OCI-LY3 (cell line): ENCODE data around the gene CDHR3.
"Not testable (repeated sequence)": the region's sequence is repeated elsewhere in the genome, so short reads cannot be mapped to it uniquely, and the experiment has no call there.

ENCODE experiments used
- H2AFZ ChIP-seq: fragments of 200-600, 300-600 bp; shearing (Covaris generic); 2 replicates; pipeline ENCODE4 v1.6.0; 2014; ENCODE audit warnings: antibody characterized with exemption, low read depth, low read length
- H3K27ac ChIP-seq: fragments of 200-600, 300-600 bp; sonication (generic); 2 replicates; pipeline ENCODE4 v1.5.1; 2014; ENCODE audit warnings: mild to moderate bottlenecking, low read length, moderate library complexity, mixed read lengths
- H3K27me3 ChIP-seq: fragments of 200-600, 300-600 bp; sonication (generic); 2 replicates; pipeline ENCODE4 v1.6.1; 2014; ENCODE audit warnings: low read depth, low read length, mixed read lengths
- H3K36me3 ChIP-seq: fragments of 200-600, 300-600 bp; sonication (generic); replicated peaks from 2 replicates; pipeline ENCODE3; 2014; ENCODE audit warnings: low read depth, low read length, mixed read lengths
- H3K4me1 ChIP-seq: fragments of 300-600, 200-600 bp; sonication (generic); 2 replicates; pipeline ENCODE4 v1.6.1; 2014; ENCODE audit warnings: low read length, mixed read lengths
- H3K4me2 ChIP-seq: fragments of 200-600, 300-600 bp; sonication (generic); 2 replicates; pipeline ENCODE4 v1.6.1; 2014; ENCODE audit warnings: low read length, mixed read lengths
- H3K4me3 ChIP-seq: fragments of 300-600, 200-600 bp; sonication (generic); 2 replicates; pipeline ENCODE4 v1.5.1; 2014; ENCODE audit warnings: antibody characterized with exemption, mild to moderate bottlenecking, low read length, moderate library complexity
- H3K79me2 ChIP-seq: fragments of 300-600, 200-600 bp; shearing (Covaris generic); 2 replicates; pipeline ENCODE4 v1.6.1; 2014; ENCODE audit warnings: mild to moderate bottlenecking, low read length, mixed read lengths
- H3K9ac ChIP-seq: fragments of 300-600, 200-600 bp; shearing (Covaris generic); 2 replicates; pipeline ENCODE4 v1.6.0; 2014; ENCODE audit warnings: mild to moderate bottlenecking, low read length, moderate library complexity
- H3K9me3 ChIP-seq: fragments of 200-600, 300-600 bp; shearing (Covaris generic); 2 replicates; pipeline ENCODE4 v1.6.1; 2014; ENCODE audit warnings: low read length, mixed read lengths; ENCODE audit not compliant: insufficient read depth
- H4K20me1 ChIP-seq: fragments of 200-600, 300-600 bp; sonication (generic); 2 replicates; pipeline ENCODE4 v1.6.1; 2016; ENCODE audit warnings: low read length, mixed read lengths; ENCODE audit not compliant: insufficient read depth
- CTCF ChIP-seq: fragments of 200-600, 300-600 bp; sonication (generic); IDR thresholded peaks from 2 replicates; pipeline ENCODE4 v1.5.1; 2014; ENCODE audit warnings: antibody characterized with exemption, low read length, low read depth
- EZH2phosphoT487 ChIP-seq: fragments of 200-600 bp; shearing (Covaris generic); IDR thresholded peaks from 2 replicates; pipeline ENCODE4 v1.6.1; 2018; ENCODE audit warnings: antibody characterized with exemption, mixed run types, low read depth

CDHR3 gene

GRCh38 chr7:105978974-105979373 lies 15.9 kb downstream of the CDHR3 start:
- Histone ChIP-seq H3K9me3 (no peaks in the 10 kb centered on the region), H4K20me1 (no peaks in the 10 kb centered on the region), H3K4me1 (no peaks in the 10 kb centered on the region), H3K9ac (no peak overlapping the region), H3K27ac (no peak overlapping the region), H3K36me3 (no peaks in the 10 kb centered on the region), H3K4me3 (no peak overlapping the region), H3K4me2 (no peak overlapping the region), H3K79me2 (no peaks in the 10 kb centered on the region), H2AFZ (no peak overlapping the region), H3K27me3 (peaks cover 28% of the 10 kb centered on the region)
- TF ChIP-seq EZH2phosphoT487 (no peak), CTCF (no peak)

- H3K79me2 ChIP-seq: no peaks in the 10 kb centered on the region
- no peak overlapping the region for H3K4me3 ChIP-seq
- H3K27me3 ChIP-seq: peaks cover 27% of the 10 kb centered on the region
- H4K20me1 ChIP-seq: no peaks in the 10 kb centered on the region
- H3K9me3 ChIP-seq: no peaks in the 10 kb centered on the region
- no peaks in the 10 kb centered on the region for H3K36me3 ChIP-seq
- H2AFZ ChIP-seq: no peak overlapping the region
- H3K27ac ChIP-seq: no peak overlapping the region
- no peaks in the 10 kb centered on the region for H3K4me1 ChIP-seq
- no peak overlapping the region for H3K9ac ChIP-seq
- no peak for TF ChIP-seq CTCF
- TF ChIP-seq EZH2phosphoT487: no peak
- no peak overlapping the region for H3K4me2 ChIP-seq
Observed at GRCh38 chr7:105979405-105979804, 16.3 kb downstream of the CDHR3 start.

GRCh38 chr7:105980645-105981396 lies 17.8 kb downstream of the CDHR3 start:
- Histone ChIP-seq H3K4me2 (no peak overlapping the region), H2AFZ (no peak overlapping the region), H4K20me1 (no peaks in the 10 kb centered on the region)

GRCh38 chr7:105982388-105982787 lies 19.3 kb downstream of the CDHR3 start:
- H3K4me2 ChIP-seq: no peak overlapping the region
- H2AFZ ChIP-seq: no peak overlapping the region
- H4K20me1 ChIP-seq: no peaks in the 10 kb centered on the region
- TF ChIP-seq CTCF: no peak
- TF ChIP-seq EZH2phosphoT487: no peak
- no peaks in the 10 kb centered on the region for H3K36me3 ChIP-seq
- no peaks in the 10 kb centered on the region for H3K4me1 ChIP-seq
- H3K9ac ChIP-seq: no peak overlapping the region
- H3K79me2 ChIP-seq: no peaks in the 10 kb centered on the region
- peaks cover 42% of the 10 kb centered on the region for H3K27me3 ChIP-seq
- no peak overlapping the region for H3K27ac ChIP-seq
- no peaks in the 10 kb centered on the region for H3K9me3 ChIP-seq
- no peak overlapping the region for H3K4me3 ChIP-seq

More at GRCh38 chr7:105980645-105981396, 17.8 kb downstream of the CDHR3 start:
- Histone ChIP-seq H3K9me3 (no peaks in the 10 kb centered on the region), H3K9ac (no peak overlapping the region), H3K4me1 (no peaks in the 10 kb centered on the region), H3K36me3 (no peaks in the 10 kb centered on the region), H3K27me3 (peaks cover 30% of the 10 kb centered on the region), H3K27ac (no peak overlapping the region), H3K79me2 (no peaks in the 10 kb centered on the region), H3K4me3 (no peak overlapping the region)
- no peak for TF ChIP-seq CTCF
- TF ChIP-seq EZH2phosphoT487: no peak

GRCh38 chr7:105984808-105985207 lies 21.7 kb downstream of the CDHR3 start:
- not testable (repeated sequence) for H3K9me3 ChIP-seq, H4K20me1 ChIP-seq, H3K27ac ChIP-seq, H3K9ac ChIP-seq, H3K4me2 ChIP-seq, H3K4me1 ChIP-seq, H2AFZ ChIP-seq, H3K79me2 ChIP-seq, H3K36me3 ChIP-seq, H3K4me3 ChIP-seq
- peaks cover 53% of the 10 kb centered on the region for H3K27me3 ChIP-seq
